CD14-positive monocyte (primary cell): ENCODE data around the gene CCRL2. TPM values are rescaled to one million over a fixed set of nuclear protein-coding genes. Genes with fewer than 3 reads are reported as not detected.

Experiments
- DNase-seq, 3 donors: peaks; one replicate each; pipeline ENCODE4 v3.0.0-alpha.2; 2011 to 2022
- H2AFZ ChIP-seq: 2 replicates; pipeline ENCODE4 v1.6.0; 2012; ENCODE audit warnings: mild to moderate bottlenecking, low read depth, low read length, inconsistent platforms; ENCODE audit not compliant: insufficient read depth, poor library complexity, severe bottlenecking
- H3K27ac ChIP-seq, 2 donors: 1 replicate in 1 of 2; 2 replicates in 1 of 2; pipeline ENCODE4 v1.5.1; 2012 to 2013; ENCODE audit warnings: low read length in 2 of 2, control low read depth in 1 of 2, inconsistent platforms in 1 of 2, low read depth in 1 of 2, mild to moderate bottlenecking in 1 of 2
- H3K27me3 ChIP-seq, 2 donors: one replicate each; pipeline versions ENCODE4 v1.6.0 to v1.6.1; 2011 to 2013; ENCODE audit warnings: low read length in 2 of 2; ENCODE audit not compliant: control insufficient read depth in 2 of 2, insufficient read depth in 2 of 2
- H3K36me3 ChIP-seq, 2 donors: replicated peaks in 1 of 2; 1 replicate in 1 of 2; 2 replicates in 1 of 2; pipeline versions ENCODE4 v1.5.1 to v1.6.1; 2012 to 2013; ENCODE audit warnings: low read length in 2 of 2, control low read depth in 1 of 2, inconsistent platforms in 1 of 2, mild to moderate bottlenecking in 1 of 2; ENCODE audit not compliant: insufficient read depth in 2 of 2, control insufficient read depth in 1 of 2
- H3K4me1 ChIP-seq, 2 donors: 1 replicate in 1 of 2; 2 replicates in 1 of 2; pipeline versions ENCODE4 v1.5.1 to v1.6.1; 2012 to 2013; ENCODE audit warnings: low read length in 2 of 2, control low read depth in 1 of 2, inconsistent platforms in 1 of 2, mild to moderate bottlenecking in 1 of 2, moderate library complexity in 1 of 2; ENCODE audit not compliant: insufficient read depth in 2 of 2, control insufficient read depth in 1 of 2
- H3K4me2 ChIP-seq: replicated peaks from 2 replicates; pipeline ENCODE3; 2012; ENCODE audit warnings: low read length, moderate library complexity, mild to moderate bottlenecking; ENCODE audit not compliant: poor library complexity, severe bottlenecking; ENCODE audit errors: extremely low read depth
- H3K4me3 ChIP-seq, 3 experiments: fragments of 200-600 bp in 1 of 3; sonication (generic) in 1 of 3; replicated peaks in 1 of 3; 1 replicate in 2 of 3; 2 replicates in 1 of 3; pipeline ENCODE4 v1.5.1; 2011 to 2013; ENCODE audit warnings: low read length in 3 of 3, mild to moderate bottlenecking in 3 of 3, control low read depth in 2 of 3, low read depth in 2 of 3, inconsistent platforms in 1 of 3, moderate library complexity in 1 of 3
- H3K79me2 ChIP-seq: 2 replicates; pipeline ENCODE4 v1.6.0; 2012; ENCODE audit warnings: mild to moderate bottlenecking, control low read depth, inconsistent platforms, low read length, moderate library complexity; ENCODE audit not compliant: insufficient read depth
- H3K9ac ChIP-seq: 2 replicates; pipeline ENCODE4 v1.6.0; 2017; ENCODE audit warnings: low read length, mild to moderate bottlenecking; ENCODE audit not compliant: insufficient read depth, poor library complexity, severe bottlenecking
- H3K9me3 ChIP-seq, 2 donors: replicated peaks in 1 of 2; 1 replicate in 1 of 2; 2 replicates in 1 of 2; pipeline versions ENCODE4 v1.5.1 to v1.6.1; 2012 to 2013; ENCODE audit warnings: low read length in 2 of 2, control low read depth in 1 of 2; ENCODE audit not compliant: control insufficient read depth in 1 of 2, insufficient read depth in 1 of 2
- H4K20me1 ChIP-seq: 2 replicates; pipeline ENCODE4 v1.6.0; 2012; ENCODE audit warnings: mild to moderate bottlenecking, low read length, control low read depth, moderate library complexity; ENCODE audit not compliant: insufficient read depth
- H3K27ac Mint-ChIP-seq, 7 donors: one replicate each; pipeline ENCODE4 v1.8.0; 2020; ENCODE audit warnings: mild to moderate bottlenecking in 7 of 7, mixed read lengths in 7 of 7, moderate library complexity in 6 of 7, inconsistent platforms in 2 of 7
- H3K27me3 Mint-ChIP-seq, 3 donors: one replicate each; pipeline ENCODE4 v1.8.0; 2021 to 2022; ENCODE audit warnings: low read depth in 3 of 3, mild to moderate bottlenecking in 3 of 3, mixed read lengths in 3 of 3, moderate library complexity in 3 of 3, inconsistent platforms in 1 of 3
- H3K36me3 Mint-ChIP-seq, 2 donors: one replicate each; pipeline ENCODE4 v1.8.0; 2020; ENCODE audit warnings: mixed read lengths in 2 of 2, inconsistent platforms in 1 of 2, mild to moderate bottlenecking in 1 of 2
- H3K4me1 Mint-ChIP-seq: one replicate; pipeline ENCODE4 v1.8.0; 2020; ENCODE audit warnings: mild to moderate bottlenecking, mixed read lengths
- H3K4me3 Mint-ChIP-seq, 2 donors: one replicate each; pipeline ENCODE4 v1.8.0; 2020; ENCODE audit warnings: mild to moderate bottlenecking in 2 of 2, mixed read lengths in 2 of 2, moderate library complexity in 1 of 2
- H3K9me3 Mint-ChIP-seq, 7 donors: one replicate each; pipeline ENCODE4 v1.8.0; 2020 to 2022; ENCODE audit warnings: mixed read lengths in 7 of 7, mild to moderate bottlenecking in 6 of 7, moderate library complexity in 6 of 7, inconsistent platforms in 2 of 7
- WGBS: methylation state at CpG from one replicate; pipeline ENCODE4 v1.1.5; 2013; ENCODE audit warnings: missing lambda C conversion rate; ENCODE audit not compliant: insufficient coverage; 5-methylcytosine and 5-hydroxymethylcytosine counted together
- intact Hi-C, 2 donors: fragments of 100-400 bp; cut with micrococcal nuclease; formaldehyde crosslinking; loops; one replicate each; pipeline versions ENCODE4 v1.15.0 to v1.15.1; 2023
- polyA plus RNA-seq, 3 donors: library from polyadenylated mRNA; depleted of rRNA in 1 of 3; unstranded in 2 of 3; stranded (reverse) in 1 of 3; fragments of 300-500 nt in 2 of 3; fragments of >200 nt in 1 of 3; fragmentation: Illumina TruSeq in 2 of 3; gene quantifications; 1 replicate in 2 of 3; 2 replicates in 1 of 3; pipeline ENCODE4 v1.2.3, GENCODE V29; 2012 to 2021
- TF ChIP-seq, protein P1 (sequence below): fragments of 200-600 bp; IDR thresholded peaks from one replicate; pipeline ENCODE4 v1.8.0; 2022; ENCODE audit warnings: antibody characterized with exemption, mild to moderate bottlenecking

CCRL2 gene
- polyA plus RNA-seq, 3 donors = 10.2 to 15.3 (median 11.7) TPM

- peaks cover 57% of the 10 kb centered on the region for H3K4me1 Mint-ChIP-seq
- H2AFZ ChIP-seq = no peak overlapping the region
- no peak overlapping the region for H3K4me2 ChIP-seq
- H3K27ac Mint-ChIP-seq = peak overlapping the region in 1 of 7 donors; percentile 35
- no peaks in the 10 kb centered on the region for H3K9me3 Mint-ChIP-seq
- intact Hi-C loops = no loop called here
- no CpG with 5 or more reads among the region's 2 CpGs for WGBS
- peaks cover 10% of the 10 kb centered on the region for H3K79me2 ChIP-seq
- H3K27me3 Mint-ChIP-seq = peaks cover 0 to 8% (median 0%) of the 10 kb centered on the region in 3 donors
- H3K36me3 Mint-ChIP-seq = peaks cover 21 to 24% of the 10 kb centered on the region in 2 donors
- no peak overlapping the region for H3K27ac ChIP-seq
- H4K20me1 ChIP-seq = no peaks in the 10 kb centered on the region
- H3K36me3 ChIP-seq = peaks cover 6 to 9% of the 10 kb centered on the region in 2 donors
- no peaks in the 10 kb centered on the region for H3K9me3 ChIP-seq
- H3K27me3 ChIP-seq = no peaks in the 10 kb centered on the region
- peaks cover 23 to 35% of the 10 kb centered on the region in 2 donors for H3K4me1 ChIP-seq
- TF ChIP-seq, protein P1, sequence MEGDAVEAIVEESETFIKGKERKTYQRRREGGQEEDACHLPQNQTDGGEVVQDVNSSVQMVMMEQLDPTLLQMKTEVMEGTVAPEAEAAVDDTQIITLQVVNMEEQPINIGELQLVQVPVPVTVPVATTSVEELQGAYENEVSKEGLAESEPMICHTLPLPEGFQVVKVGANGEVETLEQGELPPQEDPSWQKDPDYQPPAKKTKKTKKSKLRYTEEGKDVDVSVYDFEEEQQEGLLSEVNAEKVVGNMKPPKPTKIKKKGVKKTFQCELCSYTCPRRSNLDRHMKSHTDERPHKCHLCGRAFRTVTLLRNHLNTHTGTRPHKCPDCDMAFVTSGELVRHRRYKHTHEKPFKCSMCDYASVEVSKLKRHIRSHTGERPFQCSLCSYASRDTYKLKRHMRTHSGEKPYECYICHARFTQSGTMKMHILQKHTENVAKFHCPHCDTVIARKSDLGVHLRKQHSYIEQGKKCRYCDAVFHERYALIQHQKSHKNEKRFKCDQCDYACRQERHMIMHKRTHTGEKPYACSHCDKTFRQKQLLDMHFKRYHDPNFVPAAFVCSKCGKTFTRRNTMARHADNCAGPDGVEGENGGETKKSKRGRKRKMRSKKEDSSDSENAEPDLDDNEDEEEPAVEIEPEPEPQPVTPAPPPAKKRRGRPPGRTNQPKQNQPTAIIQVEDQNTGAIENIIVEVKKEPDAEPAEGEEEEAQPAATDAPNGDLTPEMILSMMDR = no peak
- no peak overlapping the region for H3K4me3 ChIP-seq
- no peak overlapping the region for H3K4me3 Mint-ChIP-seq
- DNase-seq = no peak
- no peak overlapping the region for H3K9ac ChIP-seq
Measured at GRCh38 chr3:46411271-46411670, 4.2 kb downstream of the CCRL2 start.

- H3K9me3 Mint-ChIP-seq = no peaks in the 10 kb centered on the region
- Histone ChIP-seq H3K9me3 (no peaks in the 10 kb centered on the region), H3K27me3 (no peaks in the 10 kb centered on the region), H3K36me3 (peaks cover 6 to 9% of the 10 kb centered on the region in 2 donors), H2AFZ (no peak overlapping the region), H3K4me1 (peaks cover 12 to 24% of the 10 kb centered on the region in 2 donors), H3K27ac (no peak overlapping the region), H3K9ac (no peak overlapping the region), H3K79me2 (peaks cover 3% of the 10 kb centered on the region), H4K20me1 (no peaks in the 10 kb centered on the region), H3K4me2 (no peak overlapping the region), H3K4me3 (no peak overlapping the region)
- TF ChIP-seq, protein P1 = no peak
- intact Hi-C loops = no loop called here
- H3K36me3 Mint-ChIP-seq = peaks cover 21 to 23% of the 10 kb centered on the region in 2 donors
- H3K4me1 Mint-ChIP-seq = peaks cover 50% of the 10 kb centered on the region
- DNase-seq = no peak
- H3K27ac Mint-ChIP-seq = peak overlapping the region in 1 of 7 donors; percentile 28
- WGBS = no CpG with 5 or more reads among the region's 3 CpGs
- H3K4me3 Mint-ChIP-seq = no peak overlapping the region
- H3K27me3 Mint-ChIP-seq = peaks cover 0 to 2% (median 0%) of the 10 kb centered on the region in 3 donors
Measured at GRCh38 chr3:46412786-46413298, 5.8 kb downstream of the CCRL2 start.
